H1 (cell line): ENCODE results near the gene COL27A1.

Source experiments
- KDM5A ChIP-seq: fragments of 200-600 bp; IDR thresholded peaks from 2 replicates; pipeline ENCODE4 v1.7.1; 2012; ENCODE audit warnings: mild to moderate bottlenecking, low read length, inconsistent platforms, mixed read lengths
- SIN3A ChIP-seq, 2 experiments: IDR thresholded peaks in 1 of 2; conservative IDR thresholded peaks in 1 of 2; 2 replicates each; pipeline ENCODE4 v1.6.1; 2011 to 2012; ENCODE audit warnings: low read length in 2 of 2, improper control_type of control experiment in 1 of 2, low read depth in 1 of 2, mild to moderate bottlenecking in 1 of 2
- TF ChIP-seq, protein P1 (sequence below): IDR thresholded peaks from 2 replicates; pipeline ENCODE4 v1.6.1; 2011; ENCODE audit warnings: low read depth, mild to moderate bottlenecking, low read length; ENCODE audit not compliant: insufficient read depth

GRCh38 chr9:114355821-114356220 lies 200.5 kb downstream of the COL27A1 start:
- TF ChIP-seq, protein P1, sequence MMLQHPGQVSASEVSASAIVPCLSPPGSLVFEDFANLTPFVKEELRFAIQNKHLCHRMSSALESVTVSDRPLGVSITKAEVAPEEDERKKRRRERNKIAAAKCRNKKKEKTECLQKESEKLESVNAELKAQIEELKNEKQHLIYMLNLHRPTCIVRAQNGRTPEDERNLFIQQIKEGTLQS = no peak
- no peak for TF ChIP-seq SIN3A (conservative IDR thresholded peaks at IDR 0.05 in 1 of 2, IDR thresholded peaks at IDR 0.05 in 1 of 2; ENCODE audit: low read depth in 1 of 2, low read length in 2 of 2)
- no peak for TF ChIP-seq KDM5A
